SU-DHL-6 (cell line): ENCODE results near the gene PKNOX2.

Experiments used
- H2AFZ ChIP-seq: fragments of 200-600 bp; sonication (generic); 2 replicates; pipeline ENCODE4 v1.6.1; 2014; ENCODE audit warnings: low read depth, mild to moderate bottlenecking, moderate library complexity, mixed read lengths, antibody characterized with exemption, low read length; ENCODE audit not compliant: severe bottlenecking
- H3F3A ChIP-seq: fragments of 200-600 bp; shearing (Covaris generic); 2 replicates; pipeline ENCODE4 v1.6.0; 2016; ENCODE audit warnings: antibody characterized with exemption, mild to moderate bottlenecking; ENCODE audit not compliant: insufficient read depth
- H3K27ac ChIP-seq: fragments of 200-600 bp; sonication (generic); 2 replicates; pipeline ENCODE4 v1.5.1; 2016; ENCODE audit warnings: low read depth, mild to moderate bottlenecking, low read length, moderate library complexity, mixed read lengths
- H3K27me3 ChIP-seq: fragments of 200-600 bp; sonication (generic), shearing (Covaris generic); 2 replicates; pipeline ENCODE4 v1.6.0; 2014; ENCODE audit warnings: mild to moderate bottlenecking, low read length
- H3K36me3 ChIP-seq: fragments of 200-600 bp; sonication (generic); 2 replicates; pipeline ENCODE4 v1.6.1; 2014; ENCODE audit warnings: mild to moderate bottlenecking, low read length, mixed read lengths
- H3K4me2 ChIP-seq: fragments of 300-600, 200-600 bp; shearing (Covaris generic), sonication (generic); 2 replicates; pipeline ENCODE4 v1.6.0; 2014; ENCODE audit warnings: low read length, low read depth, mild to moderate bottlenecking; ENCODE audit not compliant: poor library complexity, severe bottlenecking
- H3K4me3 ChIP-seq: fragments of 200-600 bp; sonication (generic); 2 replicates; pipeline ENCODE4 v1.5.1; 2014; ENCODE audit warnings: antibody characterized with exemption, low read length, mild to moderate bottlenecking, mixed read lengths; ENCODE audit not compliant: insufficient read depth, poor library complexity, severe bottlenecking
- H3K79me2 ChIP-seq: fragments of 200-600 bp; sonication (generic); 2 replicates; pipeline ENCODE4 v1.6.1; 2014; ENCODE audit warnings: mild to moderate bottlenecking, low read length, moderate library complexity; ENCODE audit not compliant: insufficient read depth
- H3K9ac ChIP-seq: fragments of 200-600 bp; sonication (generic); 2 replicates; pipeline ENCODE4 v1.7.0; 2014; ENCODE audit warnings: mild to moderate bottlenecking, low read length
- H3K9me2 ChIP-seq: fragments of 200-600 bp; sonication (generic); replicated peaks from 2 replicates; pipeline ENCODE4 v1.6.1; 2014; ENCODE audit warnings: low read length; ENCODE audit not compliant: insufficient read depth
- H3K9me3 ChIP-seq: fragments of 200-600 bp; sonication (generic); 2 replicates; pipeline ENCODE4 v1.6.1; 2014; ENCODE audit warnings: low read length, mixed read lengths; ENCODE audit not compliant: insufficient read depth
- H4K20me1 ChIP-seq: fragments of 200-600 bp; sonication (generic); 2 replicates; pipeline ENCODE4 v1.6.1; 2014; ENCODE audit warnings: low read depth, mild to moderate bottlenecking, antibody characterized with exemption, low read length, moderate library complexity, mixed read lengths
- EZH2phosphoT487 ChIP-seq: fragments of 200-600 bp; sonication (generic), shearing (Covaris generic); conservative IDR thresholded peaks from 2 replicates; pipeline ENCODE4 v1.6.1; 2018; ENCODE audit warnings: mild to moderate bottlenecking, antibody characterized with exemption, low read length, moderate library complexity, mixed read lengths
- TF ChIP-seq, protein P1 (sequence below): fragments of 200-600 bp; sonication (generic); IDR thresholded peaks from one replicate; pipeline ENCODE4 v1.5.1; 2017; ENCODE audit warnings: antibody characterized with exemption, mild to moderate bottlenecking, low read length, moderate library complexity; ENCODE audit not compliant: insufficient read depth, poor library complexity, severe bottlenecking

The PKNOX2 gene

DNA sequence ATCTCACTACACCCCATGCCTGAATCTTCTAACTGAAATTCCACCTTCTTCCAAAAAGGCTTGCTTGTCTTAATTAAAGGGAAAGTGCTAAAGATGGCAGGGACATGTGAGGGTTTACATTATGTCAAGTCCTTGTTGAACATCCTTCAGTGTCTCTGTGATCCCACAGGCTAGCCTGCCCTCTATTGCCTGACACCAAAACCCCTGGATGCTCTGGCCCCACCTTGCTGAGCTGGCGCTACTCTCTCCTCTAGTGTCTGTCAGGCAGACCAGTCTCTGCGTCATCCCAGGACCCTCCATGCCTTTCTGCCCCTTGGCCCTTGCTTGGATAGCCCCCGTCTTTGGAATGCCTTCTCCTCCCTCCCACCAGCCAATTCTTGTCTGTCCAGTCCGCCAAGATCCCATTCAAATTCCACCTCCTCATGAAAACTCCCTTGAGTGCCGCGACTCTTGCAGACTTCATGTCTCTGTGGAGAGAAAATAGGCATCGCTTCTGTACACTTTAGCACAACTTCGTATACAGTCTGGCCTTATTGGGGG lies 69.3 kb downstream of the PKNOX2 start:
- Histone ChIP-seq H2AFZ (no peak overlapping the region), H4K20me1 (no peaks in the 10 kb centered on the region), H3K27me3 (no peaks in the 10 kb centered on the region), H3K4me2 (no peak overlapping the region), H3K9ac (no peak overlapping the region), H3K9me3 (no peaks in the 10 kb centered on the region), H3F3A (no peaks in the 10 kb centered on the region), H3K27ac (no peak overlapping the region), H3K36me3 (no peaks in the 10 kb centered on the region), H3K9me2 (no peaks in the 10 kb centered on the region), H3K79me2 (no peaks in the 10 kb centered on the region), H3K4me3 (no peak overlapping the region)
- TF ChIP-seq EZH2phosphoT487, result no peak
- TF ChIP-seq, protein P1, sequence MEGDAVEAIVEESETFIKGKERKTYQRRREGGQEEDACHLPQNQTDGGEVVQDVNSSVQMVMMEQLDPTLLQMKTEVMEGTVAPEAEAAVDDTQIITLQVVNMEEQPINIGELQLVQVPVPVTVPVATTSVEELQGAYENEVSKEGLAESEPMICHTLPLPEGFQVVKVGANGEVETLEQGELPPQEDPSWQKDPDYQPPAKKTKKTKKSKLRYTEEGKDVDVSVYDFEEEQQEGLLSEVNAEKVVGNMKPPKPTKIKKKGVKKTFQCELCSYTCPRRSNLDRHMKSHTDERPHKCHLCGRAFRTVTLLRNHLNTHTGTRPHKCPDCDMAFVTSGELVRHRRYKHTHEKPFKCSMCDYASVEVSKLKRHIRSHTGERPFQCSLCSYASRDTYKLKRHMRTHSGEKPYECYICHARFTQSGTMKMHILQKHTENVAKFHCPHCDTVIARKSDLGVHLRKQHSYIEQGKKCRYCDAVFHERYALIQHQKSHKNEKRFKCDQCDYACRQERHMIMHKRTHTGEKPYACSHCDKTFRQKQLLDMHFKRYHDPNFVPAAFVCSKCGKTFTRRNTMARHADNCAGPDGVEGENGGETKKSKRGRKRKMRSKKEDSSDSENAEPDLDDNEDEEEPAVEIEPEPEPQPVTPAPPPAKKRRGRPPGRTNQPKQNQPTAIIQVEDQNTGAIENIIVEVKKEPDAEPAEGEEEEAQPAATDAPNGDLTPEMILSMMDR, result no peak

DNA sequence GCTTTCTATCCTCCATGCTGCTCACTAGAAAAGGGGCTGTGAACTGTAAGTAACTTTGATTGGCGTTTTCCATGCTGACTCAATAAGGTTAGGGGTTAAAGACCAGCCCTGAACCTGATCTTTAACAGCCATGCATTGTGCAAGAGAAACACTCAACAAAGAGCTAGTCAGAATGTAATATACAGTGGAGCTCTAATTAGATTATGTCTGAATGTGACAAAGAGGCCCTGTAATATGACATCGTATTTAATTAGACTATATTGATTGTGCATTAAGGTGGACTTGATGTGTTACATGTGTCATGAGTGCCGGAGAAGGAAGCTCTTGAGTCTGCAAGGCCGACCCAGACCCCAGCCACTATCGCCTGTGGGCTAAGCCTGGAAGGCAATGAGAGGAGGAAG lies 70.5 kb downstream of the PKNOX2 start:
- H3K36me3 ChIP-seq, result no peaks in the 10 kb centered on the region
- H2AFZ ChIP-seq, result no peak overlapping the region
- no peaks in the 10 kb centered on the region for H3K9me2 ChIP-seq
- no peaks in the 10 kb centered on the region for H3F3A ChIP-seq
- H4K20me1 ChIP-seq, result no peaks in the 10 kb centered on the region
- H3K79me2 ChIP-seq, result no peaks in the 10 kb centered on the region
- no peak overlapping the region for H3K27ac ChIP-seq
- H3K27me3 ChIP-seq, result no peaks in the 10 kb centered on the region
- H3K9ac ChIP-seq, result no peak overlapping the region
- no peak overlapping the region for H3K4me2 ChIP-seq
- H3K4me3 ChIP-seq, result no peak overlapping the region
- TF ChIP-seq, protein P1, result no peak
- no peak for TF ChIP-seq EZH2phosphoT487
- H3K9me3 ChIP-seq, result no peaks in the 10 kb centered on the region

DNA sequence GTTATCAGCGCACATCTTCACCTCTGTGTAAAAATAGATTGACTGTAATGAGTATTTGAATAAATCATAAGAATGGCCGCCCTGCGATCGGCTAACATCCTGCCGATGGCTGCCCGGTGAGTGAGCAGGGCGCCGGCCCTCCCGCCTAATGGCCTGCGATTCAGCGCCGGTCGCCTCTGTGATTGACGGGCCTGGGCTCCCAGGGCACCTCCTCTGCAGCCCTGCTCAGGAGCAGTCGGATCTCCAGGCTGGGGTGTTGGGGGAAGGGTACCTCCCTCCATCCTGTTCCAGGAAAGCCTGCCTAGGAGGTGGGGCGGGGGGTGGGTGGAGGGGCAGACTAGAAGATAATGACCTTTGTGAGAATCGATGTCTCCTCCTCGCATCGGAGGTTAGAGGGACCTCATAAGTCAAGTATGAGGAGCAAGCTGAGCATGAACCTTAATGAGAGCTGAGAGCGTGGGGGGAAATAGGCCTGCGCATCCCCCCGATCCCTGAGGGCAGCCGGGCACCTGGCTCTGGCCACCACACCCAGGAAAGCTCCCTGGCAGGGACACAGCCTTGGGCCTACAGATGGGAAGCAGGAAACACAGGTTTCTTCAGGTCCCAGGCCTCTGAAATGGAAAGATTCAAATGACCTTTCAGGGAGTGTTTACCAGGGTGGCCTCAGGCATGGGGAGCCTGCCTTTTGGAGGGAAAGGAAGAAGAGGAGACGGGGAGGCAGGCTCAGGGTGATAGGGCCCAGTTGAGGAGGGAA lies 71.7 kb downstream of the PKNOX2 start:
- no peak overlapping the region for H2AFZ ChIP-seq
- no peak overlapping the region for H3K4me3 ChIP-seq
- H3K9me2 ChIP-seq, result no peaks in the 10 kb centered on the region
- TF ChIP-seq, protein P1, result no peak
- no peak for TF ChIP-seq EZH2phosphoT487
- H3F3A ChIP-seq, result no peaks in the 10 kb centered on the region
- H3K79me2 ChIP-seq, result no peaks in the 10 kb centered on the region
- no peak overlapping the region for H3K4me2 ChIP-seq
- no peaks in the 10 kb centered on the region for H3K27me3 ChIP-seq
- no peaks in the 10 kb centered on the region for H3K36me3 ChIP-seq
- no peaks in the 10 kb centered on the region for H4K20me1 ChIP-seq
- no peaks in the 10 kb centered on the region for H3K9me3 ChIP-seq
- H3K27ac ChIP-seq, result no peak overlapping the region
- H3K9ac ChIP-seq, result no peak overlapping the region
